GM18951 (cell line): Measurements from ENCODE around the gene PCSK4.

Source experiments
- POLR2A ChIP-seq: IDR thresholded peaks from 4 replicates; pipeline ENCODE4 v1.6.1; 2011; ENCODE audit warnings: mild to moderate bottlenecking; ENCODE audit not compliant: insufficient read length, insufficient read depth; ENCODE audit errors: extremely low read depth
- in situ Hi-C: fragments of 300-500 bp; cut with MboI; formaldehyde crosslinking; loops from one replicate; pipeline ENCODE4 v1.12.0; 2022; ENCODE audit warnings: low sequenced_read_pairs, mixed read lengths, inconsistent platforms; ENCODE audit not compliant: unreplicated experiment

The PCSK4 gene

GRCh38 chr19:1466018-1466460 lies 24.1 kb downstream of the PCSK4 start:
- in situ Hi-C loops = no loop called here
- no peak for TF ChIP-seq POLR2A

GRCh38 chr19:1465191-1466016 lies 24.7 kb downstream of the PCSK4 start:
- in situ Hi-C loops = no loop called here
- no peak for TF ChIP-seq POLR2A

- in situ Hi-C loops = no loop called here
- TF ChIP-seq POLR2A = no peak
These were observed 28.3 kb downstream of the PCSK4 start for GRCh38 chr19:1461862-1462261.

- in situ Hi-C loops = no loop called here
- TF ChIP-seq POLR2A = no peak
These were observed 29.8 kb downstream of the PCSK4 start for GRCh38 chr19:1460033-1460995.

GRCh38 chr19:1459479-1459878 lies 30.7 kb downstream of the PCSK4 start:
- in situ Hi-C loops = no loop called here
- TF ChIP-seq POLR2A = no peak

GRCh38 chr19:1457892-1458291 lies 32.3 kb downstream of the PCSK4 start:
- no peak for TF ChIP-seq POLR2A
- in situ Hi-C loops = no loop called here

- in situ Hi-C loops = no loop called here
- no peak for TF ChIP-seq POLR2A
These were observed 33.0 kb downstream of the PCSK4 start for GRCh38 chr19:1457031-1457739.

- no peak for TF ChIP-seq POLR2A
- in situ Hi-C loops = no loop called here
These were observed 33.8 kb downstream of the PCSK4 start for GRCh38 chr19:1456121-1456900.

GRCh38 chr19:1455336-1456120 lies 34.6 kb downstream of the PCSK4 start:
- no peak for TF ChIP-seq POLR2A
- in situ Hi-C loops = no loop called here

- TF ChIP-seq POLR2A = no peak
- in situ Hi-C loops = no loop called here
These were observed 35.2 kb downstream of the PCSK4 start for GRCh38 chr19:1455002-1455335.

GRCh38 chr19:1453525-1454364 lies 36.4 kb downstream of the PCSK4 start:
- in situ Hi-C loops = no loop called here
- no peak for TF ChIP-seq POLR2A

- in situ Hi-C loops = no loop called here
- TF ChIP-seq POLR2A = no peak
These were observed 37.2 kb downstream of the PCSK4 start for GRCh38 chr19:1452802-1453524.
